B cell (primary cell): ENCODE data around the gene GALNT17. TPM values are rescaled to one million over a fixed set of nuclear protein-coding genes. Genes with fewer than 3 reads are reported as not detected.
"Not testable (repeated sequence)": the region's sequence is repeated elsewhere in the genome, so short reads cannot be mapped to it uniquely, and the experiment has no call there.

ENCODE experiments used
- ATAC-seq: fragments of 200-7000 bp; cut with Tn5 transposase; one replicate; pipeline ENCODE4 v1.10.0; 2021; ENCODE audit warnings: low read depth, mild to moderate bottlenecking, moderate number of reproducible peaks, moderate library complexity
- CTCF ChIA-PET: fragments of 350-600 bp; sonication (Branson Sonifier 250); formaldehyde crosslinking; loops from one replicate; lab custom pipeline; 2021; ENCODE audit warnings: antibody characterized with exemption, inconsistent platforms; lab: Charles Lee
- POLR2A ChIA-PET: fragments of 350-600 bp; sonication (Branson Sonifier 250); formaldehyde crosslinking; loops from one replicate; lab custom pipeline; 2021; ENCODE audit warnings: antibody characterized with exemption; lab: Charles Lee
- DNase-seq: peaks from one replicate; pipeline ENCODE4 v3.0.0; 2013
- H2AFZ ChIP-seq: 2 replicates; pipeline ENCODE4 v1.6.1; 2012; ENCODE audit warnings: mild to moderate bottlenecking, low read depth, low read length; ENCODE audit not compliant: insufficient read depth, poor library complexity, severe bottlenecking
- H3K27ac ChIP-seq, 2 donors: 1 replicate in 1 of 2; 2 replicates in 1 of 2; pipeline ENCODE4 v1.5.1; 2012 to 2013; ENCODE audit warnings: low read length in 2 of 2, mild to moderate bottlenecking in 2 of 2, moderate library complexity in 1 of 2
- H3K27me3 ChIP-seq, 4 experiments: fragments of 200-600 bp in 1 of 4; sonication (generic) in 1 of 4; replicated peaks in 1 of 4; 1 replicate in 2 of 4; 2 replicates in 2 of 4; pipeline versions ENCODE4 v1.6.1 to v1.7.0; 2013 to 2016; ENCODE audit warnings: low read length in 3 of 4, mild to moderate bottlenecking in 2 of 4, mixed read lengths in 1 of 4, moderate library complexity in 1 of 4; ENCODE audit not compliant: insufficient read depth in 4 of 4, control insufficient read depth in 3 of 4; ENCODE audit errors: control extremely low read depth in 1 of 4
- H3K36me3 ChIP-seq, 2 experiments: replicated peaks in 1 of 2; 1 replicate in 1 of 2; 2 replicates in 1 of 2; pipeline versions ENCODE4 v1.6.1 to v1.7.1; 2013; ENCODE audit warnings: low read length in 1 of 2; ENCODE audit not compliant: insufficient read depth in 2 of 2, control insufficient read depth in 1 of 2; ENCODE audit errors: control extremely low read depth in 1 of 2, extremely low read depth in 1 of 2
- H3K4me1 ChIP-seq, 2 donors: fragments of 200-600 bp in 1 of 2; sonication (generic) in 1 of 2; 1 replicate in 1 of 2; 2 replicates in 1 of 2; pipeline versions ENCODE4 v1.5.1 to v1.6.1; 2013 to 2017; ENCODE audit warnings: low read length in 2 of 2; ENCODE audit not compliant: control insufficient read depth in 2 of 2, insufficient read depth in 2 of 2
- H3K4me2 ChIP-seq: replicated peaks from 2 replicates; pipeline ENCODE3; 2012; ENCODE audit warnings: mild to moderate bottlenecking, low read depth, low read length; ENCODE audit not compliant: poor library complexity, severe bottlenecking
- H3K4me3 ChIP-seq, 5 experiments: fragments of 200-600 bp in 1 of 5; sonication (generic) in 1 of 5; 1 replicate in 3 of 5; 2 replicates in 2 of 5; pipeline versions ENCODE4 v1.5.1 to v1.7.0; 2011 to 2016; ENCODE audit warnings: low read length in 4 of 5, mild to moderate bottlenecking in 4 of 5, low read depth in 2 of 5, control low read depth in 1 of 5, moderate library complexity in 1 of 5; ENCODE audit not compliant: insufficient read depth in 1 of 5; ENCODE audit errors: control extremely low read depth in 1 of 5, extremely low read depth in 1 of 5
- H3K79me2 ChIP-seq: fragments of 200-600 bp; sonication (generic); one replicate; pipeline ENCODE4 v1.6.0; 2016; ENCODE audit warnings: low read length; ENCODE audit not compliant: control insufficient read depth, insufficient read depth
- H3K9ac ChIP-seq: fragments of 200-600 bp; sonication (generic); 2 replicates; pipeline ENCODE4 v1.6.1; 2017; ENCODE audit warnings: mild to moderate bottlenecking, low read length, moderate library complexity
- H3K9me3 ChIP-seq, 3 donors: one replicate each; pipeline versions ENCODE4 v1.6.1 to v1.7.1; 2013; ENCODE audit warnings: low read length in 2 of 3; ENCODE audit not compliant: control insufficient read depth in 2 of 3, insufficient read depth in 1 of 3; ENCODE audit errors: control extremely low read depth in 1 of 3
- H4K20me1 ChIP-seq: 2 replicates; pipeline ENCODE4 v1.6.0; 2012; ENCODE audit warnings: mild to moderate bottlenecking, low read length; ENCODE audit not compliant: insufficient read depth, control insufficient read depth, poor library complexity, severe bottlenecking
- H3K27ac Mint-ChIP-seq: one replicate; pipeline ENCODE4 v1.8.0; 2021; ENCODE audit warnings: mixed read lengths
- H3K27me3 Mint-ChIP-seq: one replicate; pipeline ENCODE4 v1.8.0; 2021; ENCODE audit warnings: mixed read lengths
- H3K4me1 Mint-ChIP-seq: one replicate; pipeline ENCODE4 v1.8.0; 2021; ENCODE audit warnings: mixed read lengths
- H3K4me3 Mint-ChIP-seq: one replicate; pipeline ENCODE4 v1.8.0; 2021; ENCODE audit warnings: mixed read lengths
- H3K9me3 Mint-ChIP-seq: one replicate; pipeline ENCODE4 v1.8.0; 2022; ENCODE audit warnings: mixed read lengths; ENCODE audit not compliant: insufficient read depth
- EZH2 ChIP-seq: IDR thresholded peaks from 2 replicates; pipeline ENCODE4 v1.6.1; 2012; ENCODE audit warnings: borderline replicate concordance, low read depth, mild to moderate bottlenecking, moderate library complexity, low read length; ENCODE audit not compliant: insufficient read depth, poor library complexity, severe bottlenecking
- WGBS: methylation state at CpG from one replicate; pipeline ENCODE4 v1.1.5; 2013; ENCODE audit warnings: missing lambda C conversion rate; ENCODE audit not compliant: insufficient coverage; 5-methylcytosine and 5-hydroxymethylcytosine counted together
- intact Hi-C: fragments of 100-400 bp; cut with micrococcal nuclease; formaldehyde crosslinking; loops from one replicate; pipeline ENCODE4 v1.10.0; 2022
- polyA plus RNA-seq: library from polyadenylated mRNA; depleted of rRNA; stranded (reverse); fragments of >200 nt; gene quantifications from 2 replicates; pipeline ENCODE4 v1.2.3, GENCODE V29; 2012
- total RNA-seq, 2 donors: library from RNA; stranded (reverse); fragments of 120-200 nt in 1 of 2; gene quantifications; 1 replicate in 1 of 2; 2 replicates in 1 of 2; pipeline versions ENCODE4 v1.2.3 to v1.2.4, GENCODE V29; 2013 to 2022
- TF ChIP-seq, protein P1 (sequence below): fragments of 200-600 bp; IDR thresholded peaks from one replicate; pipeline ENCODE4 v1.8.0; 2022; ENCODE audit warnings: antibody characterized with exemption, mild to moderate bottlenecking

The GALNT17 gene
- total and polyA plus RNA-seq, 2 donors (not counting 1 experiment from before 2014, with no cell fraction given), result not detected

DNA sequence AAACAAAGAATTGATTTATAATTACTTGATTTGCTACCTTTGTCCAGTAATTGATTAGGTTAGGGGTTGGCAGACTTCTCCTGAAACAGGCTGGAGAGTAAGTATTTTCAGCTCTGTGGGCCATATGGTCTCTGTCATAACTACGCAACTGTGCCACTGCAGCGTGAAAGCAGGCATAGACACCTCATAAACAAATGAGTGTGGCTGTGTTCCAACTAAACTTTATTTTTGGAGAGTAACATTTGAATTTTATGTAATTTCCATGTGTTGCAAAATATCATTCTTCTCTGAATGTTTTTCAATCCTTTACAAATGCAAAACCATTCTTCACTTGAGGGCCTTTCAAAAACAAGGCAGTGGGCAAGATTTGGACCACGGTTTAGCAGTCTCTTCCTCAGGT lies 76.9 kb downstream of the GALNT17 start:
- Mint-ChIP-seq H3K9me3 (peaks cover 8% of the 10 kb centered on the region), H3K4me3 (no peak overlapping the region), H3K27ac (no peak overlapping the region), H3K4me1 (no peaks in the 10 kb centered on the region), H3K27me3 (no peaks in the 10 kb centered on the region)
- no peak for TF ChIP-seq EZH2
- TF ChIP-seq, protein P1, sequence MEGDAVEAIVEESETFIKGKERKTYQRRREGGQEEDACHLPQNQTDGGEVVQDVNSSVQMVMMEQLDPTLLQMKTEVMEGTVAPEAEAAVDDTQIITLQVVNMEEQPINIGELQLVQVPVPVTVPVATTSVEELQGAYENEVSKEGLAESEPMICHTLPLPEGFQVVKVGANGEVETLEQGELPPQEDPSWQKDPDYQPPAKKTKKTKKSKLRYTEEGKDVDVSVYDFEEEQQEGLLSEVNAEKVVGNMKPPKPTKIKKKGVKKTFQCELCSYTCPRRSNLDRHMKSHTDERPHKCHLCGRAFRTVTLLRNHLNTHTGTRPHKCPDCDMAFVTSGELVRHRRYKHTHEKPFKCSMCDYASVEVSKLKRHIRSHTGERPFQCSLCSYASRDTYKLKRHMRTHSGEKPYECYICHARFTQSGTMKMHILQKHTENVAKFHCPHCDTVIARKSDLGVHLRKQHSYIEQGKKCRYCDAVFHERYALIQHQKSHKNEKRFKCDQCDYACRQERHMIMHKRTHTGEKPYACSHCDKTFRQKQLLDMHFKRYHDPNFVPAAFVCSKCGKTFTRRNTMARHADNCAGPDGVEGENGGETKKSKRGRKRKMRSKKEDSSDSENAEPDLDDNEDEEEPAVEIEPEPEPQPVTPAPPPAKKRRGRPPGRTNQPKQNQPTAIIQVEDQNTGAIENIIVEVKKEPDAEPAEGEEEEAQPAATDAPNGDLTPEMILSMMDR, result no peak
- CTCF ChIA-PET, result no interaction called here
- 100% methylated on average over 2 of the region's 3 CpGs for whole genome bisulfite sequencing
- H3K36me3 ChIP-seq, result no peaks in the 10 kb centered on the region
- intact Hi-C loops, result no loop called here
- H2AFZ ChIP-seq, result no peak overlapping the region
- H3K27ac ChIP-seq, result no peak overlapping the region
- no peaks in the 10 kb centered on the region for H4K20me1 ChIP-seq
- no peak overlapping the region for H3K9ac ChIP-seq
- H3K9me3 ChIP-seq, result peaks cover 0 to 18% (median 0%) of the 10 kb centered on the region in 3 donors
- H3K79me2 ChIP-seq, result no peaks in the 10 kb centered on the region
- no peak overlapping the region for H3K4me2 ChIP-seq
- ATAC-seq, result no peak
- H3K27me3 ChIP-seq, result no peaks in the 10 kb centered on the region
- H3K4me1 ChIP-seq, result no peaks in the 10 kb centered on the region
- no peak overlapping the region for H3K4me3 ChIP-seq
- DNase-seq, result no peak
- POLR2A ChIA-PET, result no interaction called here

DNA sequence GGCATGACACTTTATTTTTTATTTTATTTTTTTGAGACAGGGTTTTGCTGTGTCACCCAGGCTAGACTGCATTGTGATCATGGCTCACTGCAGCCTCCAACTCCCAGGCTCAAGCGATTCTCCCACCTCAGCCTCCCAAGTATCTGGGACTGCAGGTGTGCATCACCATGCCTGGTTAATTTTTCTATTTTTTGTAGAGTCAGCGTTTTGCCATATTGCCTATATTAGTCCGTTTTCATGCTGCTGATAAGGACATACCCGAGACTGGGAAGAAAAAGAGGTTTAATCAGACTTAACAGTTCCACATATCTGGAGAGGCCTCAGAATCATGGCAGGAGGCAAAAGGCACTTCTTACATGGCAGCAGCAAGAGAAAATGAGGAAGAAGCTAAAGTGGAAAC lies 77.5 kb downstream of the GALNT17 start:
- H3K36me3 ChIP-seq, H3K9ac ChIP-seq, H3K4me3 Mint-ChIP-seq, H3K27me3 ChIP-seq, H2AFZ ChIP-seq, H3K79me2 ChIP-seq, H3K4me2 ChIP-seq, CTCF ChIA-PET, ATAC-seq, H3K27me3 Mint-ChIP-seq, H3K4me1 ChIP-seq, H3K4me1 Mint-ChIP-seq, DNase-seq, H3K27ac Mint-ChIP-seq, H4K20me1 ChIP-seq, H3K9me3 Mint-ChIP-seq, H3K4me3 ChIP-seq, POLR2A ChIA-PET, intact Hi-C loops, H3K27ac ChIP-seq: not testable (repeated sequence)
- H3K9me3 ChIP-seq, result peaks cover 0 to 18% (median 0%) of the 10 kb centered on the region in 3 donors
- 100% methylated on average over 1 of the region's 4 CpGs for WGBS
